HG03097 (cell line): ENCODE measurements around the gene BLNK.
"Not testable (repeated sequence)": the region's sequence is repeated elsewhere in the genome, so short reads cannot be mapped to it uniquely, and the experiment has no call there.

ENCODE experiments used
- ATAC-seq: cut with Tn5 transposase; IDR thresholded peaks from one replicate; pipeline ENCODE4 v1.9.1; 2021; ENCODE audit not compliant: unreplicated experiment, low FRiP score

BLNK gene

DNA sequence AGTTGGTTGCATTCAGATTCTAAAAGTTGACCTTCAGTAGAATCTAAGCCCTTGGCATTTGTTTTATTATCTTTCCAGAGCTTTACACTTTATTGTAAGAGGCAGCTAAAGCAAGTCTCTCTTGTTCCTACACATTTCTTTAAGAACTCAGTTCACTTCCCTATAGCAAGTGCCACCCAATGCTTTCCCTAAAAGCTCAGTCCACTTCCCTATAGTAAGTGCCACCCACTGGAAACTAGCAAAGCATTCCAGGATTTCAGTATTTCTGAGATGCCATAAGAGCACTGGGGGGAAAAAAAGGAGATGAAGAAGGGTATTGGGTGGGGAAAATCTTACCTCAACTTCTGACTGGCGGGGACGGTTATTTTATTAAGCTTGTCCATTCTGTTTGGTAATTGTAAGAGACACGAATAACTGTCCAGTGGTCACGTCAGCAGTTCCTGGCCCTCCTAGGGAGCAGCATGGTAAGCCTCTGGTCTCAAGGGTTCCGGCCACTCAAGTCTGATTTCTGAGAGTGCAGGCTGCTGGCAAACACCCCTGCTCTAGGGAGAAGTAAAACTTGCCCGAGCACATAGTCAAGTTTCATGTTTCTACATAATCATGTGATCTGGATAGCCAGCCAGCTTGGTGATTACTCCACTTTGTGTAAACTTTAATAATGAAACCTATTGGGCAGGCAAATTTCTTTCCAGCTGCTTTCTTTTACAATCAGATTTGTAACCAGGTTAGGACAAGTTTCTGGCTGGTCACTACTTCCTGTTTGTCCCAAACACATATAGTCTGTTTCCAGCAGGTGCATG is at the start of gene BLNK:
BLNK (minus strand) TSS at position 554 of the 800 bp plus-strand sequence; CDS start at position 383, 171 bp downstream.
- peak; percentile 68 for ATAC-seq

DNA sequence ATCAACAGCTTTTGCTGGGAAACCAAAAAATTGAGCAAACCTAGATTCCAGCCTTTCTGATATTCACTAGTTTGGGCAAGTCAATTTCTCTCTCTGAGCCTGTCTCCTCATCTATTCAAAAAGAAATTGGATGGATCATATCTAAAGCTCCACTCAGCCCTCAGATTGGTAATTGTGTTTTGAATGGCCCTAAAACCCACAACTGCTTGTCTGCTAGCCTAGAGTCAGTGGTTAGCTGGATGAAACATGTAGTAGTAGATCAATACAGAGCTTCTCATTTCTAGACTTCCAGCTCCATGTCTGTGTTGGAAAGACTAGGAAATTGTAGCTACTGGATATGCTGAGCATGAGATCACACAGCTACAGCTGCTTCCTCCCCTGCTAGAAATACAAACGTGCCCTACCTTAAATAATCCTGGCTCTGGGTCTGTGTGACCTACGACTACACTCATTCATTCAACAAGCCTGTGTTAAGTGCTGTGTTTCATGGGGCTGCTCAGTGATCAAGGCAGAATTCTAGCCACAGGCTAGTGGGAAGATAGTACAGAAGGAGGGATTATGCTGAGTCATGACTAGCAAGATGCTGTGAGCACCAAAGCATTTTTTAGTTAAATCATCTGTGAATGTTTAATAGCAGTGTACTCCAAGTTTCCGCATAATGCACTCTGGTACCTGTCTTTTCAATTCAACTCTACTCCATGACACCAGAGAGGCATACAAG is 48.5 kb upstream of the BLNK start:
- no peak for ATAC-seq

DNA sequence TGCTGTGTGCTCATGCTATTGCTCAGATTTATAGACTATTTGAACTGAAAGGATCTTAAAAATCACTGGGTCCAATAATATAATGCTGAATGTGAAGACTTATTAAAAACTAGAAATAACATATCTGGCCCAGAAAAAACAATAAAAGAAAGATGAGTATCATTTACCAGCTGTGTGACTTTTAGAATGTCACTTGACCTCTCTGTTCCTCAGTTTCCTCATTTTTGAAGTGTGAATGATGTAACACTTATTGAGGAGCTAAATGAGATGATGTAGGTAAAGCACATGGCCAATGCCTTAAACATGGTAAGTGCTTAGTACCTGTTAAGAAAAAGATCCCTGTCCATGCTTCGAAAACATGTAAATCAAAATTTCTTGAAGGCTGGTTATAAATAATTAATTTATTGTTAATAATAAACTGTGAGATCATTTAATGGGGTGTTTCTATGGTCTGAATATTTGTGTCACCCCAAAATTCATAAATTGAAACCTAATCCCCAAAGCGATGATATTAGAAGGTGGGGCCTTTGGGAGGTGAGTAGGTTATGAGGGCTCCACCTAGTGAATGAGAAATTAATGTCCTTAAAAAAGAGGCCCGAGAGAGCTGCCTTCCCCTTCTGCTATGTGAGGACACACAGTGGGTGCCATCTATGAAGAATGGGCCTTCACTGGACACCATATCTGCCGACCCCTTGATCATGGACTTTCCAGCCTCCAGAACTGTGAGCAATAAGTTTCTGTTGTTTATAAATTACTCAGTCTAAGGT is 45.9 kb upstream of the BLNK start:
- no peak for ATAC-seq

DNA sequence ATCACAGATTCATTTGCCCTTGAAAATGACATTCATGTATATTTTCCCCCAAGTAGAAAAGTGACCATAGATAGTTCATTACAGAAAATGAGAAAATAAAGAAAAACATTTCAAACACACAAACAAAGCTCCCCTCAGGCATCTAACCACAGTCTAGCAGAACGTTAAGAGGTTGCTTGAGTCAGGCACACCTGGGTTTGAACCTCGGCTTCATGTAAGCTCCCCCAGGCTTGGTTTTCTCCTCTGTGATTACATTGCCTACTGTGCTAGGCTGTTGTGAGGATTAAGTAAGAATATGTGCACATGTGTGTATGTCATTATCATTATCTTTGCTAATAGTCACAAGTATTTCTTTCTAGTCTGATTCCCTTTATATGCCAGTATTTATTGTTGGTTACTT is 42.0 kb upstream of the BLNK start:
- ATAC-seq = no peak

DNA sequence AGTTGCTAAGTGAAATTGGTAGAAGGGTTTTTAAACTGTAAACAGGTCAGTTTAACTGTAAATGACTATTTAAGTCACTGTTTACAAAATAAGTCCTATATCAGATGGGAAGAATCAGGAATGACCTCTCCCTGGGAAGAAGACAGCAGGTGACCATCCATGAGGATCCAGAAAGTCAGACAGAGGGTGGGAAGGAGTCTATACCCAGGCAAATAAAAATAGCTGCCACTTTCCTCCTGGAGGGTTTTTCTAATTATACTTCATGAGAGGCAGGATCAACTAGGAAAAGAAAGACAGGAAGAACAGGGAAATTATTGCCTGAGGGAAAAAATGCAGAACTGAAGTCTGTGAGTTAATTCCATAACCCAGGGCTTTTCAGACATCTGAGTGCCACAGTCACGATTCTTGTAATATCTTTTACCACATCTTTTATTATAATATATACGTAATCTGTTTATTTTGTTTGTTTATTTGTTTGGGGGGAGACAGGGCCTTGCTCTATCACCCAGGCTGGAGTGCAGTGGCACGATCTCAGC is 39.9 kb upstream of the BLNK start:
- no peak for ATAC-seq

DNA sequence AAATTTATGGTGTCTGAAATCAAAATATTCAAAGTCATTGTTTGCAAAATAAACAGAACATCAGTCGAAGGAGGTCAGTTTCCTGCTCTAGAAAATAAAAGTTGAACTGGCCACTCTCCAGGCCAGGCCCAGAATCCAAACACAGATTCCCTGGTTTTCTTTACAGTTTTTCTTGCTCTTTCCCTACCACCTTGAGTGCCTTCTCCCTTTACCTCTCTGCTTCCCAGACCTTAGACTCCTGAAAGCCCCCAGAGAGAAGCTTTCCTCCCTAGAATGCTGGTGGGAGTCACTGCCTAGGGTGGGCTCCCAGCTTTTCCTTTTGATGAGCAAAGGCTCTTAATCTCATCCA is 38.9 kb upstream of the BLNK start:
- no peak for ATAC-seq

DNA sequence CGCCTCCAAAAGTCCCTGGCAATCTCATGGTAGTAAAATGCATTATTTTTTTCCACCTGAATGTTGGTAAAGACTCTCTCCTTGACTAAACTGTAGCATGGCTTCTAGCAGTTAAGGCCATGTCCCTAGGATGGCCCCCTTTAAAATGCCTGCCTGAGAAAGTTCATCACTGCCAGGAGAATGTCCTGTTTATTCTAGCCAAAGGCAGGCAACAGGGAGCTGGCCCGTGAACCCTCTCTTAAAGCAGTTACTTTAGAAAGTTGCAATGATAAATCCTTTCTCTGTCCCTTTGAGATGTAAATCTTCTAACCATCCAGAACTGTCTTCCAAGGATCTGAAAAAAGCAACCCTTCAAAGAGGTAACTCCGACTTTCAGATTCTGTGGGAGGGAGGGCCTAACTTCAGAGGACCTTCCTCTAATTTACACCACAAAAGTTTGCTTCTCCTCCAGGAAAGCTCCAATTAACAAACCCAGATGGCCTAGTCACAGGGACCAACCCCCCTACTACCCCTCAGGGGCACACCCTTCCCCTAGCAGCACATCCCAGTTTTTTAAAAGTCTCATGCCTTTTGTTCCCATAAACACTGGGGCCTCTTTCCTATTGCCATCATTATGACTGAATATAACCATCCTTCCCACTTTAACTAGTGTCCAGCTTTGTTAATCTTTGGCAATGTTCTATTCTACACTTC is 38.4 kb upstream of the BLNK start:
- ATAC-seq = no peak

DNA sequence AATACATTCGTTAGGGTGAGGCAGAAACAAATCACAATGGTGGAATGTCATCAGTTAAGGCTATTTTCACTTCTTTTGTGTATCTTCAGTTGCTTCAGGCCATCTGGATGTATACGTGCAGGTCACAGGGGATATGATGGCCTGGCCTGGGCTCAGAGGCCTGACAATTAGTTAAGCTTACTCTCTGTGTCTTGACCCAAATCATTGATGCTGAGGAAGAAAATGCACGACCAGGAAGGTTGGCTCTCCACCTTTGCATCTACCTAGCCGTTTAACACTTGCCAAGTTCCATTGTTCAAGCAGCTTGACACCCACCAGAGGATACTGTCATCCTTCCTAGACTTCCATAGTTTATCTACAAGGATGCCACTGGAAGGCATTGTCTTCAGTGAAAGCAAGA is 37.5 kb upstream of the BLNK start:
- not testable (repeated sequence) for ATAC-seq

DNA sequence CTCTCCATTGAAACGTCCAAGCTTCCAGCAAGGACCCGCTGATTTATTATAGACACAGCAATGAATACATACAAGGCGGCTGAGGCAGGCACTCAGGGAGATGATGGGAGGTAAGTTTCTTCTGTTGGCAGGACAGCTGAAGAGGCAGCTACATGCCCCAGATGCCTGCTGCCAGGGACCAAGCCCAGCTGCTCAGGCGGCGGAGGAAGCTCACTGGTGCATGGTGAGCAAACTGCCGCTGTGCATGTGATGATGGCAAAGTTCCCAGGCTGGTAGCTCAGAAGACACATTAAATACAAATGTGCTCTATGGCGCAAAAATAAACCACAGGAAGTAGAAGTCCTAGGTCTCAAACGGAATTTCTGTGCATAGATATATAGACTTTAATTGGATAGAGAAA is 35.1 kb upstream of the BLNK start:
- ATAC-seq = peak; percentile 55

DNA sequence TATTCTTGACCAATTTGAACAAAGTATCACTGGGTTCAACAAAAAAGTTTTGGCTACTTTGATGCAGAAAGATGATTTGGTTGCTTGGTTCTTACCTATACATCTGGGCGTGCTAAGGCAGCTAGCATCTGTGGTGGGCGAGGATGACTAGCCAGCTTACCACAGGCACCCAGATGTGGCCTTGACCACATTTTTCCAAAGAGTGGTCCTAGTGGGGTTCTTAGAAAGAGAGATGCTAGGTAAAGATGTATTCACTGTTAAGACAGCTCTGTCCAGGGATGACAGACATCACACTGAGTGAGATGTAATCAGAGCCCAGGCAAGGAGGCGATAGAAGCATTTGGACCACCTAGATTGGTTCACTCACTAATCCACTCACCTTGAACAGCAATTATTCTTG is 33.6 kb upstream of the BLNK start:
- ATAC-seq = no peak

DNA sequence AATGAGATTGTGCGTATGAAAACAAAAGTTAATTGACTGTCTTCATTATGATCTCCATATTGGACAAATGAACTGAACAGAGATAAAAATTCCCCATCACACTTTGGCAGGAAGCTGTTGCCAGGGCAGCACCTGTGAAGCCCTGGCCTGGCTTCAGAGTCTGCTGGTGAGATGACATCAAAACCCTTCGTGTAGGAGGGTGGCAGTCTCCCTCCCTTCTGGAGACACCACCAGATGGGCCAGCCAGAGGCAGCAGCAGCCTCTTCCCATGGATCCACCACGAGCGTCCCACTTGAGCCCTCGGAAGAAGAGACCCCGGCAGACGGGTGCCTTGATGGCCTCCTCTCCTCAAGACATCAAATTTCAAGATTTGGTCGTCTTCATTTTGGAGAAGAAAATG is 32.9 kb upstream of the BLNK start, which contains the start of gene DNTT:
DNTT (plus strand) TSS at position 205 of the 400 bp plus-strand sequence; CDS start at position 269, 64 bp downstream.
- ATAC-seq = no peak

DNA sequence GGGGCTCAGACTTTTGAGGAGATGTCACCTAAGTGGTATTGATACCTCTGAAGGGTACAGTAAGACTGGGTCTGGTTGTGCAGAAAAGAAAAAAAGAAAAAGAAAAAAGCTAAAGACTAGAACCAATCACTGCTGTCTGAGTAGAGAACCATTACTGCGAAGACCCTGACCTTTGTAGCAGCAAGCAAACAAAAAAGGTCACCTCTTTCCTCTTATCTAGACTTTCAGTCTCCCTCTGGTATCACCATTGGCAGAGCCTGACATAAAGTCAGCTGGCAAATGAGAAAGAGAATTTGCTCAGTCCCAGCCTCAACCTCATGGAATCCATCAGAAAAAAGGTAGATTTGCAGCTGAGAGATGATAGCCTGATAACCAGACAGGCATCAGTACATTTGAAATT is 30.2 kb upstream of the BLNK start:
- no peak for ATAC-seq

DNA sequence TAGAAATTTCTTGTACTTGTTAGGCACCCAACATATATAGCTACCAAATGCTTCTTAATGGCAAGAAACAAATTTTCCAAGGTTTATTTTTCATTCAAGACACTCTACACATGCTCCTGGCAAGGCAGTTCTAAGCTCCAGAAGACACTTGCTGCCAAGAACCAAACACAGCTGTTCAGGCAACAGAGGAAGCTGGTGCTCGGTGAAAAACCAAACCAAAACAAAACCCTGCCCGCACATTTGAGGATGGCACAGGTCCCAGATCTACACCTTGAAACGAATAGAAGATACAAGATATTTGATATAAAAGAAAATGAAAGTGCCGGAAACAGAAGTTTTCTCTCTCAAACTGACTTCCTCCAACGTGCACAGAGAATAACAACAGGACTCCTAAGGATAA is 28.0 kb upstream of the BLNK start:
- no peak for ATAC-seq

DNA sequence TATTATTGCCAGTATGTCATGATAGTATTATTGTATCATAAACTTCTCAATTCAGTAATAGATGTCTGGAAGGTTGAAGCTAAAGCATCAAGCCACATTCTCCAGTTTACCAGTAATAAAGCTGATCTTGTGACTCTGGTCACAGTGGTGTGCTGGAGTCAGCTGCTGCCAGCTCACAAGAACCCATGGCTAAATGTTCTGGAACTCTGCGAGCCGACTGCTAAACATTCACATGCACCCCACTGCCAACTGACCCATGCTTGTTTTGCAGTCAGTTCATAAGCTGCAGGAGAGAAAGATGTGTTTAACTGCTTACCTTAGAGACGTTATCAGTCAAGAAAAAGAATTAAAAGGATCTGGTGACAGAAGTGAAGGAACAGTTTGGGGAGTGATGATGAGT is 27.0 kb upstream of the BLNK start:
- ATAC-seq = no peak

DNA sequence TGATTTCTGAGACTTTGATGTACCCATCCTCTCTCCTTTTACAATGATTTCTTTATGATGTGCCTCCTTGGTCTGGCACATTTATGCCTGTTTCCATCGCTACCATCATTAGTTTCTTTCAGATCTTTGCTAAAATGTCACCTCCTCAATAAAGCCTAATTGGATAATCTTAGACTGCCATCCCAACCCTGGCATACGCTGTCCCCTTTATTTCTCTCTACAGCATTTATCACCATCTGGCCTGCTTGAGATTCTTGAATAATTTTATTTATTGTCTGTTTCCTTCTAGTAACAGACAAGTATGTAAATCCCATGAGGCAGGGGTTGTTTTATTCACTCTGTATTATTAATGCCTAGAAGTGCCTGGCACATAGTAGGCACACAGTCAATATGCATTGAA is 26.1 kb upstream of the BLNK start:
- ATAC-seq = no peak

DNA sequence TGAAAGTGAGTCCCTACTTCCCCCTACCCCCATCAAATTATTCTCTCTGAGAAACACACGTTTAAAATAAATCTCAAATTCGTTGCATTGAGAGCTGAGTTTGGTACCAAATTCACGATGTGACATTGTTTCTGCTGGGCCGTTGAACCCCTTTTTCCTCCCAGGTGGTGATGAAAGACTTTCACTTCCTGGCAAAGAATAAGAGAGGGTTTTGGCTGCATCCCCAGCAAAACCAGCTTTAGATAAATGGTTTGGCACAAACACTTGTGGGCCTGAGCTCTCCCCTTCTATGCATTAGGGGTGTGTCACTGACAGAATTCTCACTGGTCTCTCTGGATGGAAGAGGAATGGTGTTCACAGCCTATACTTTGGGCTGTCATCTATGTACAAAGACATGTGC is 24.1 kb upstream of the BLNK start:
- no peak for ATAC-seq

DNA sequence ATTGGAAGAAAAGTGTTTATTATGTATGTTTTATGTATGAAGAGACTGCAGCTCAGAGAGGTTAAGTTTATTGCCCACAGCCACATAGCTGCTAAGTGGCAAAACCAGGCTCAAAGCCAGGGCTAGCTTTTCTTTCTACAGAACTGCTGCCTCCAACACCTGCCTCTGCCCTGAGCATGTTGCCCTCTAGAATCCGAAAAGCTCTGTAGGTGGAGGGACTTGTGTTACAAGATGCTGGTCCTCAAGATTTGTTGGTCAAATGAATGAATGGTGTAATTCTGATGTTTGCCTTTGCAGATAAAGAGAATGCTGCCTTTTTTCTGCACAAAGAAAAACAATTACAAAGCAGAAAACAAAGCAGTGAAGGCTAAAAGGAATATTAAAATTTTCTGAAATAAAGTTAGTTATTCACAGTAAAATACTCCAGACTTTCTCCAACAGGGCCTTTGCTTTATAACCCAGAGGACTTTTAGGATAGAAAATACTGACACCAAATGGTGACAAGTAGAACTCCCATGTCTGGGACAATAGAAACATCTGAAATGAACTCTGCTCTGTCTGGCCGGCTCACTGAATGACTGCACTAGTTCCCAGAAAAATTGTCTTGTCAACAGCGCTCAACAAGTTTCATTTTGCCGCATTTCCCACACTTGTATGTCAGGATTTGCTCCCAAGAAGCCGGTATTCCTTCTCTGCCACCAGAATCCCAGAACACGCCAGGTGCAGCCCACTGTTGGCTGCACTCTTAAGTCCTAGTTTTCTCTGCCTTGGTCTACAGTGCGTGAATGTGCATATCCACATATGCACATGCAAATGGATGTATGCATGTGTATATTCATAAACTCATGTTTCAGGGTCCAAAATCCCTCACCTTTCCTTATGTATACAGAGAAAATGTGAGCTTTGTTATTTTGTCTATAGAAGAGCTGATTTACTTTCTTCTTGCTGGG is 21.9 kb upstream of the BLNK start:
- ATAC-seq = no peak

DNA sequence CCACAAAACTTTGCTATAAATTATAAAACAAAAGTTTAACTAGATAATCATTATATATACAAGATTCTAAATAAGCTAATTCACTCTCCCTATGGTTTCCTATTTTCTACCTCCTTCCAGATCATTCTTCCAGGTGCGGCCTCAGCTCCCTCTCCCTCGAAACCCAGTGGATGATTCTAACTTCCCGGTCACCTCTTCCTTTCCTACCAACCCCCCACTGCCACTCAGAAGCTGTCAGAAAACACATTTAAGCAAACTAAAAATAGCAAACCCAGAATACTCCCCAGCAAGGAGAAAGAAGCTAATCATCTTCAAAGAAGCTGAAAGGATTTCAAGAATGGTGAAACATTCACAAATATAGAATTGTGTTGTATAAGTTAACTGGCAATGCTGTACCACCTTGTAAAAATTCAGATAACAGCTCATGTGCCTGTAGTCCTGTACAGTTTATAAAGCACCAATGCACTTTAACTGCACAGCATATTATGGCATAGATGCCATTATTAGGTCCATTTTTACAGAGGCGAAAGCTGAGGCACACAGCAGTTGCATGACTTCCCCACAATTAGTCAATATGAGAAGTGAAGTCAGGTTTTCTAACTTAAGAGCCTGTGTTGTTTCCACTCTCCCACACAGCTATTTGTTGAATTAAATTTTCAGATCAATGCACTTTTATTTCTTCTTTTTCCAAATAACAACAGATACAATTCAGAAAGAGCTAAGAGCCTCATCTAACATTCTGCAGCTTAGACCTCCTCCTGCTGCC is 19.2 kb upstream of the BLNK start:
- ATAC-seq = no peak
